PFSK-1 (cell line): ENCODE data around the gene MRTO4.

Experiments used
- POLR2AphosphoS5 ChIP-seq: IDR thresholded peaks from 2 replicates; pipeline ENCODE4 v1.6.1; 2012; ENCODE audit warnings: low read depth, mild to moderate bottlenecking, control low read depth, low read length, moderate library complexity
- REST ChIP-seq, 2 experiments: IDR thresholded peaks; 2 replicates each; pipeline versions ENCODE4 v1.6.1 to v1.8.0; 2011 to 2012; ENCODE audit warnings: low read depth in 2 of 2, low read length in 2 of 2, control low read depth in 1 of 2, inconsistent platforms in 1 of 2, mild to moderate bottlenecking in 1 of 2, moderate library complexity in 1 of 2; ENCODE audit not compliant: insufficient read depth in 1 of 2
- SIN3A ChIP-seq: IDR thresholded peaks from 2 replicates; pipeline ENCODE4 v1.6.1; 2012; ENCODE audit warnings: mild to moderate bottlenecking, low read length, moderate library complexity, borderline replicate concordance; ENCODE audit not compliant: insufficient read depth
- TAF1 ChIP-seq: IDR thresholded peaks from 2 replicates; pipeline ENCODE4 v1.6.1; 2012; ENCODE audit warnings: low read length, control low read depth, borderline replicate concordance; ENCODE audit not compliant: insufficient read depth

GRCh38 chr1:19210772-19211549, 40.6 kb upstream of the MRTO4 start:
- TF ChIP-seq POLR2AphosphoS5 (no peak), TAF1 (no peak), SIN3A (no peak), REST (IDR thresholded peaks at IDR 0.05; ENCODE audit: insufficient read depth in 1 of 2, low read depth in 2 of 2, low read length in 2 of 2) (no peak)
